Mucosa of descending colon (tissue), 3 donors: Measurements from ENCODE around the gene NDUFV1. TPM values are rescaled to one million over a fixed set of nuclear protein-coding genes. Genes with fewer than 3 reads are reported as not detected.

ENCODE experiments used
- ATAC-seq: fragments of 200-7000 bp; cut with Tn5 transposase; one replicate; pipeline ENCODE4 v1.9.1; 2020; ENCODE audit warnings: mild to moderate bottlenecking, moderate library complexity
- DNase-seq, 3 donors: peaks; one replicate each; pipeline ENCODE4 v3.0.0-alpha.2; 2020
- H3K36me3 ChIP-seq: fragments of 200-600 bp; one replicate; pipeline ENCODE4 v1.8.0; 2021; ENCODE audit warnings: low read depth, mild to moderate bottlenecking
- H3K4me1 ChIP-seq: fragments of 200-600 bp; one replicate; pipeline ENCODE4 v1.8.0; 2021; ENCODE audit warnings: low read depth, mild to moderate bottlenecking
- H3K4me3 ChIP-seq: fragments of 200-600 bp; one replicate; pipeline ENCODE4 v1.8.0; 2021; ENCODE audit warnings: mild to moderate bottlenecking
- H3K9me3 ChIP-seq: fragments of 200-600 bp; one replicate; pipeline ENCODE4 v1.8.0; 2021; ENCODE audit warnings: mild to moderate bottlenecking
- intact Hi-C, 2 donors: fragments of 100-400 bp; cut with DNase I in 1 of 2; cut with micrococcal nuclease in 1 of 2; formaldehyde crosslinking; loops; one replicate each; pipeline versions ENCODE4 v1.11.0 to v1.11.1; 2022; cut with DNase I, micrococcal nuclease
- total RNA-seq, 3 donors: library from RNA; stranded (reverse); fragmentation: NEBNext Ultra II Directional in 2 of 3; extraction: Animal tissue kit (Norgen Biotek cat#: 25700) in 2 of 3; gene quantifications; one replicate each; pipeline versions ENCODE4 v1.2.1 to v1.2.4, GENCODE V29; 2021 to 2023
- TF ChIP-seq, protein P1 (sequence below): fragments of 200-600 bp; IDR thresholded peaks from one replicate; pipeline ENCODE4 v1.8.0; 2022; ENCODE audit warnings: antibody characterized with exemption, mild to moderate bottlenecking
- donor health status: DM: no; HTN: no; CAD: no; lungs with moderate emphysema.
- donor health status: DM: no; HTN: no; CAD: no.
- donor health status: DM: no; HTN: yes; CAD: no.

NDUFV1 gene
- total RNA-seq, 3 donors from 2014 or later, result 248 to 349 (median 311) TPM

- no peaks in the 10 kb centered on the region for H3K36me3 ChIP-seq
- ATAC-seq (peak; percentile 31), DNase-seq (no peak)
- H3K4me3 ChIP-seq, result no peak overlapping the region
- TF ChIP-seq, protein P1, sequence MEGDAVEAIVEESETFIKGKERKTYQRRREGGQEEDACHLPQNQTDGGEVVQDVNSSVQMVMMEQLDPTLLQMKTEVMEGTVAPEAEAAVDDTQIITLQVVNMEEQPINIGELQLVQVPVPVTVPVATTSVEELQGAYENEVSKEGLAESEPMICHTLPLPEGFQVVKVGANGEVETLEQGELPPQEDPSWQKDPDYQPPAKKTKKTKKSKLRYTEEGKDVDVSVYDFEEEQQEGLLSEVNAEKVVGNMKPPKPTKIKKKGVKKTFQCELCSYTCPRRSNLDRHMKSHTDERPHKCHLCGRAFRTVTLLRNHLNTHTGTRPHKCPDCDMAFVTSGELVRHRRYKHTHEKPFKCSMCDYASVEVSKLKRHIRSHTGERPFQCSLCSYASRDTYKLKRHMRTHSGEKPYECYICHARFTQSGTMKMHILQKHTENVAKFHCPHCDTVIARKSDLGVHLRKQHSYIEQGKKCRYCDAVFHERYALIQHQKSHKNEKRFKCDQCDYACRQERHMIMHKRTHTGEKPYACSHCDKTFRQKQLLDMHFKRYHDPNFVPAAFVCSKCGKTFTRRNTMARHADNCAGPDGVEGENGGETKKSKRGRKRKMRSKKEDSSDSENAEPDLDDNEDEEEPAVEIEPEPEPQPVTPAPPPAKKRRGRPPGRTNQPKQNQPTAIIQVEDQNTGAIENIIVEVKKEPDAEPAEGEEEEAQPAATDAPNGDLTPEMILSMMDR, result no peak
- intact Hi-C loops, result no loop called here
- H3K9me3 ChIP-seq, result no peaks in the 10 kb centered on the region
- no peaks in the 10 kb centered on the region for H3K4me1 ChIP-seq
These were observed 42.5 kb upstream of the NDUFV1 start for GRCh38 chr11:67564230-67564629.

GRCh38 chr11:67571443-67571842, 35.3 kb upstream of the NDUFV1 start:
- ATAC-seq (no peak), DNase-seq (no peak)
- no peaks in the 10 kb centered on the region for H3K9me3 ChIP-seq
- H3K4me1 ChIP-seq, result no peaks in the 10 kb centered on the region
- TF ChIP-seq, protein P1, result no peak
- H3K36me3 ChIP-seq, result no peaks in the 10 kb centered on the region
- no peak overlapping the region for H3K4me3 ChIP-seq
- intact Hi-C loops, result no loop called here

DNA sequence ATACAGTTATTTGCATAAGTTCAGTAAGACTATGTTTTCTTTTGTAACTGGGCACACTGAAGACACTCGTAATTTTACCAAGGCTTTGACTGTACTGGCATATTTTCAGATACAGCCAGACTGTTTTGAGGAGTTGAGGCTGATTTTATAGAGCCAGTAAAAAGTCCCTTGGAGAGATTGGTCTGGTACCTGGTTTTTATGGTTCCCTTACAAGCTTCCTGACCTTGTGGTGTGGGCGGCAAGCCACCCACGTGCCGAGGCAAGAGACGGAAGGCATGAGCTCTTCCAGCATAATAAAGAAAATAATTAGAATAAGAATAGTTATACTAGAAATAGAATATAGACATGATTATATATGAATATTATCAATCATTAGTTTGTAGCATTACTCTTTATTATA, 34.4 kb upstream of the NDUFV1 start:
- H3K36me3 ChIP-seq, result no peaks in the 10 kb centered on the region
- no peaks in the 10 kb centered on the region for H3K4me1 ChIP-seq
- no peaks in the 10 kb centered on the region for H3K9me3 ChIP-seq
- DNase-seq (no peak), ATAC-seq (no peak)
- intact Hi-C loops, result no loop called here
- H3K4me3 ChIP-seq, result no peak overlapping the region
- TF ChIP-seq, protein P1, result no peak

DNA sequence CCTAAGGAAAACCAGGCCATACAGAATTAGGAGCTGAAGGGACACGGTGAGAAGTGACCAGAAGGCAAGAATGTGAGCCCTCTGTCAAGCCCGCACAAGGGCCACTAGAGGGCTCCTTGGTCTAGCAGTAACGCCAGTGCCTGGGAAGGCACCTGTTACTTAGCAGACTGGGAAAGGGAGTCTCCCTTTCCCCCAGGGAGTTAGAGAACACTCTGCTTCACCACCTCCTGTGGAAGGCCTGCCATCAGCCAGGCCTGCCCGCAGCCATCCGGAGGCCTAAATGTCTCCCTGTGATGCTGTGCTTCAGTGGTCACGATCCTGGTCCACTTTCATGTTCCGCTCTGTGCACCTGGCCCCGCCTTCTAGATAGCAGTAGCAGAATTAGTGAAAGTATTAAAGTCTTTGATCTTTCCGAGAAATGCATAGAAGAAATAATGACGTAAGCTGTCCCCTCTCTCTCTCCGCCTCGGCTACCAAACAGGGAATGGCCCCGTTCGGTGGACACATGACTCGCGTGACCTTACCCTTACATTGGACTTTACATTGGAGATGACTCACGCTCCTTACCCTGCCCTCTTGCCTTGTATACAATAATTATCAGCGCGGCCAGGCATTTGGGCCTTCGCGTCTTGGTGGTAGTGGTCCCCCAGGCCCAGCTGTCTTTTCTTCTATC, 33.9 kb upstream of the NDUFV1 start:
- H3K9me3 ChIP-seq, result no peaks in the 10 kb centered on the region
- H3K4me3 ChIP-seq, result no peak overlapping the region
- no peaks in the 10 kb centered on the region for H3K4me1 ChIP-seq
- TF ChIP-seq, protein P1, result peak; percentile 57
- DNase-seq (peak; percentile 55 to 75 (median 65)), ATAC-seq (peak; percentile 88)
- intact Hi-C loops, result no loop called here
- no peaks in the 10 kb centered on the region for H3K36me3 ChIP-seq

DNA sequence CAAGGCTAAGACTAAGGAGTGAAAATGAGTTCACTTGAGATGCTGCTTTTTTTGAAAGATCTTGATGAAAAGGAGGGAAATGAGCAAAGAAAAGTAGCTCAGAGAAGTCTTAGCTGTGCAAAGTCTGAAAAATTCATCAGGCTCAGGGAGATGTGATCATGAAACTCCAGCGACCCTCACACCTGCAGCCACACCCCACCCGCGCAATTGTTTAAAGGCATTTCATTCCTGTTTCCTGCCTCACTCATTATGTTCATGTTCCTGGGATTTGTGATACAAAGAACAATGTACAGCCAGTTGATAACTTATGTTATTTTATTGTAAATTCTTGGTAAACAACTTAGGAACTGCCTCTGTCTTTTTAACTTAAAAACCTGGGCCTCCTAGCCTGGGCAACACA, 31.8 kb upstream of the NDUFV1 start:
- TF ChIP-seq, protein P1, result no peak
- no peak for ATAC-seq
- no peaks in the 10 kb centered on the region for H3K4me1 ChIP-seq
- DNase-seq, result no peak
- H3K9me3 ChIP-seq, result no peaks in the 10 kb centered on the region
- intact Hi-C loops, result no loop called here
- no peak overlapping the region for H3K4me3 ChIP-seq
- H3K36me3 ChIP-seq, result no peaks in the 10 kb centered on the region
